HG03097 (cell line): ENCODE measurements around the gene ZNF70.

Experiments used
- ATAC-seq: cut with Tn5 transposase; IDR thresholded peaks from one replicate; pipeline ENCODE4 v1.9.1; 2021; ENCODE audit not compliant: unreplicated experiment, low FRiP score

Gene ZNF70

GRCh38 chr22:23720855-23721254 lies 30.1 kb downstream of the ZNF70 start:
- no peak for ATAC-seq

- no peak for ATAC-seq
These were observed 32.3 kb downstream of the ZNF70 start for GRCh38 chr22:23718371-23719165.

GRCh38 chr22:23716811-23717801 lies 33.8 kb downstream of the ZNF70 start:
- ATAC-seq = no peak

- no peak for ATAC-seq
These were observed 35.0 kb downstream of the ZNF70 start for GRCh38 chr22:23715806-23716375.

GRCh38 chr22:23714596-23715578 lies 36.0 kb downstream of the ZNF70 start:
- ATAC-seq = no peak

- ATAC-seq = no peak
These were observed 37.0 kb downstream of the ZNF70 start for GRCh38 chr22:23713696-23714595.

- no peak for ATAC-seq
These were observed 38.7 kb downstream of the ZNF70 start for GRCh38 chr22:23712256-23712655.

- ATAC-seq = no peak
These were observed 41.8 kb downstream of the ZNF70 start for GRCh38 chr22:23709107-23709506.

- ATAC-seq = no peak
These were observed 42.6 kb downstream of the ZNF70 start for GRCh38 chr22:23708270-23708669.

- ATAC-seq = no peak
These were observed 45.6 kb downstream of the ZNF70 start for GRCh38 chr22:23705358-23705757.

- ATAC-seq = no peak
These were observed 46.1 kb downstream of the ZNF70 start for GRCh38 chr22:23704829-23705228.

- ATAC-seq = no peak
These were observed 46.9 kb downstream of the ZNF70 start for GRCh38 chr22:23704062-23704461.

- ATAC-seq = no peak
These were observed 50.2 kb downstream of the ZNF70 start for GRCh38 chr22:23700706-23701105.

- no peak for ATAC-seq
These were observed 52.2 kb downstream of the ZNF70 start for GRCh38 chr22:23698673-23699235.

- ATAC-seq = no peak
These were observed 52.8 kb downstream of the ZNF70 start for GRCh38 chr22:23698094-23698493.

- no peak for ATAC-seq
These were observed 53.6 kb downstream of the ZNF70 start for GRCh38 chr22:23697031-23697970.

- peak; percentile 77 for ATAC-seq
These were observed 54.5 kb downstream of the ZNF70 start for GRCh38 chr22:23696326-23696851.
